ENCODE measurements around the gene ZSCAN20.
A peak's percentile ranks its signal among the peaks of the same experiment; 100 is the strongest.

ZSCAN20 gene

DNA sequence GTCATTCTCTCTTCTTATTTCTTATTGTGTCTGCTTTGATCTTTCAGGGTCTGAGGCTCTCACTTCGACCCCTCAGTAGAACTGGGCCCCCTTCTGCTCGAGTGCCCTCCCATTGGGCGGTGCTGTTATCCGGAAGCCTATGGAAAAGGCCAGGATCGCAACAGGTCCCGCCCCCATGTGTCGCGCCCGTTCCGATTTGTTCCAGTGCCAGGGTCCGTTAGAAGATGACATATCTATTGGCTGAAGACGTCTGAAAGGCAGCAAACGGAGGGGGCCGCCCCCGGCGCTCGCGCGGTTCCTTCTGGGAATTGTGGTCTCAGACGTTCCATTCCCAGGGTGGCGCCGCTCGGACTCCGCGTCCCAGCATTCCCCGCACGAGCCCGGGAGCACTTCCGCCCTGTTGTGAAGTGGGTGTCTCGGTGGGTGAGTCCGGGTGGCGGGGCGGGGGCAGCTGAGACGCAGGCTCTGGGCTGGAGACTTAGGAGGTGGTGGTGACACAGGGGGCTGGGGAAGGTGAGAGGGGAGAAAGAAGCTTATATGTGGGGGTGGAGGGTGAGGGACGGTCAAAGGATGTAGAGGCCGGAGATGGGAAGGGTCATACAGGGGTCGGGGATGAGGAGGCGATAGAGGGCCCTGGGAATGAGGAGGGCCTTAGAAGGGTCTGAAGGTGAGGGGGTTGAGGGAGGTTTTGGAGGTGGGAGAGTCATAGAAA is at the start of gene ZSCAN20:
Gene ZSCAN20 (plus strand): TSS at position 377 of the 712 bp plus-strand sequence. CDS start 6,644 bp downstream, outside the sequence.
- DNase-seq: peak; percentile 83 to 99 (median 96)

DNA sequence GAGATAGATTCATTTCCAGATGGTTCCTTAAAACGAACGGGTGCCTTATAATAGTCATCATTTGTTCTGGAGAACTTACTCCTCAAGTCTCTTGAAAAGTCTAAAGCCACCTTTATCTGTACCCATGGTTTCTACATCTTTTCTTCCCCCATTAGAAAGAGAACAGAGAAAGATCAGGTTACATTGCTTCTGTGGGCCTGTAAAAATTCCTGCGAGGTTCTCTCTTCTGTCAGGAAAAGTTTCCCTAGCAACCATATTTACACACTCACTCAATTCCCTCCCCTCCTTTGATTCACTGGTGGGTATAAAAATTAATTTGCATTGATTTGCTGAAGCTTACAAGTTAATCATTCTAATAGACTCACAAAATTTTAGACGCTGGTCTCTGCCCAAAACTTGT is 48.2 kb upstream of the ZSCAN20 start:
- DNase-seq: no peak

DNA sequence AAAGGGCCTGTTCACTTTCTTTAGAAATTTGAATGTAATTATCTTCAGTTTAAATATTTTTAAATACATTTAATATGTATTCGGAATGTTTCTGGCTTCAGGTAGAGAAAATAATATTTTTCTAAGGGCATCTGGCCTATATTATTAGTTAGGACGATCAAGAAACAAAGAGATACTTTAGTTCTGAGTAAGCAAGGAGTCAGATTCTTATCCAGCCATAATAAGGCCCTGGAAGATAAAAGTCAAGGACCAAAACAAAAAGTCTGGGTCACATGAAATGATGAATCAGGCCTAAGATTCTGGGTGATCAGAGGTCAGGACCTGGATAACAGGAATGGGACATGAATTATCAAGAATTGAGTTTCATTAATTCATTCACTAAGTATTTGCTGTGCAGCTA is 47.8 kb upstream of the ZSCAN20 start:
- DNase-seq: no peak

DNA sequence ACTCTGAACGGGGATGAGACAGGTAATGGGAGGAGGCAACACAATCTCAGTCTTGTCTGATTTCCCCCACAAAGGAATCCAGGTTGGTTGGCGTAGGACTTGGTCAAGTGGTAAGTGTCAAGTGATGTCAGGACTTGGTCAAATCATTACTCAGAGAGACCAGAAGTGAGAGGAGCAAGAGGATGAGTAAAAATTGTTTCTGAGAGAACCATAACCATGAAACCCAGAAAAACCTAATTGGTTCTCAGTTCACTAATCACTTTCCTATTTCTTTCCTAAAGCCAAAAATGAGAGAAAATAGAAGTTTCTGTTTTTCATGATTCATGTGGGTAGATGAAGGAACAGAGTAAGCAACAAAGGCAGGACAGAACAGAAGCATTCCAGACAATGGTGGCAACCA is 46.5 kb upstream of the ZSCAN20 start:
- DNase-seq: no peak

DNA sequence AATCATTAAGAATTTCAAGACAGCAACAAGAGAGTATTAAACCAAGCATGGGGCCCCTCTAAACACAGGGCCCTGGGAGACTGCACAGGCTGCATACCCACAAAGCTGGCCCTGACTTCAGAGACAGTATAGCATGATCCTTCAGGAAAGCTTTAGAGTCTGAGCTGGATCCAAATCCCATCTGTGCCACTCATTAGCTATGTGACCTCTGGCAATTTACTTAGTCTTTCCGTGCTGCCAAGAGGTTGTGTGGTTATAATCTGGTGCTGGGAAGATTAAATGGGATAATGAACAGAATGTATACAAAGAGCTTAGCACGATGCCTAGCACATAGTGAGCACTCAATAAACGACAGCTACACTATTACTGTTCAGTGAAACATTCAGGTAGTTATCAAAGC is 45.5 kb upstream of the ZSCAN20 start:
- DNase-seq: no peak

DNA sequence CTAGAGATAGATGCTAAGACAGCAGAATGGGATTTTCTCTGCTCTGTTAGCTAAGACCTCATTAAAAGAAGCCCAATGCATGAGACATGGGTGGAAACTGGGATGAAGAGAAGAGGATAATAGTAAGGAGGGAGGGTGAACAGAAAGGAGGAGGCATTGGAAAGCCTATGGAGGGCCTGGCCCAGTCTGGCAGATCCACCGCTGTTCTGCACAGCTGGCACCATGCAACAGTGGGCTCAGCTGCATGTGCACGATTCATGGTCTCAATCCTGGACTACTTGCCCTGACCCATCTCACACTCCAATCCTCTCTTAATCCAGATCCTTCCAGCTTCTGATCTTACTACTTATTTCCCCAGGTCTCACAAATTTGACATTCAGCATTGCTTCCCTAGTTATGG is 43.8 kb upstream of the ZSCAN20 start:
- no peak for DNase-seq

DNA sequence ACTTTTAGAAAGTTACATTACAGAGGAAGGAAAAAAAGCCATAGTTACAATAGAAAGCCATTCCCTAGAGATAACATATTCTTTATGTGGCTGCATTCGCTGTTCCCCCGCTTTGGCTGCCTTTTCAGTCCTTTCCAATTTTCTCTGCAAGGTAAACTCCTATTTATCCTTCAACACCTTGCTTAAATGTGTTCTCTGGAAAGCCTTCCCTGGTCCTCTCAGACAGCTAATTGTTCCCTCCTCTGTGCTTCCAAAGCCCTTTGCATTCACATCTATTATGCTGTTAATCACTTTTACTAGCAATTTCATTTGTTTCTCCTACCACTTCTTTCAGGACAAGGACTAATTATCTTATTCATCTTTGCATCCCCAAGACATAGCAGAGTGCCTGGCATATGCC is 43.1 kb upstream of the ZSCAN20 start:
- DNase-seq: no peak

DNA sequence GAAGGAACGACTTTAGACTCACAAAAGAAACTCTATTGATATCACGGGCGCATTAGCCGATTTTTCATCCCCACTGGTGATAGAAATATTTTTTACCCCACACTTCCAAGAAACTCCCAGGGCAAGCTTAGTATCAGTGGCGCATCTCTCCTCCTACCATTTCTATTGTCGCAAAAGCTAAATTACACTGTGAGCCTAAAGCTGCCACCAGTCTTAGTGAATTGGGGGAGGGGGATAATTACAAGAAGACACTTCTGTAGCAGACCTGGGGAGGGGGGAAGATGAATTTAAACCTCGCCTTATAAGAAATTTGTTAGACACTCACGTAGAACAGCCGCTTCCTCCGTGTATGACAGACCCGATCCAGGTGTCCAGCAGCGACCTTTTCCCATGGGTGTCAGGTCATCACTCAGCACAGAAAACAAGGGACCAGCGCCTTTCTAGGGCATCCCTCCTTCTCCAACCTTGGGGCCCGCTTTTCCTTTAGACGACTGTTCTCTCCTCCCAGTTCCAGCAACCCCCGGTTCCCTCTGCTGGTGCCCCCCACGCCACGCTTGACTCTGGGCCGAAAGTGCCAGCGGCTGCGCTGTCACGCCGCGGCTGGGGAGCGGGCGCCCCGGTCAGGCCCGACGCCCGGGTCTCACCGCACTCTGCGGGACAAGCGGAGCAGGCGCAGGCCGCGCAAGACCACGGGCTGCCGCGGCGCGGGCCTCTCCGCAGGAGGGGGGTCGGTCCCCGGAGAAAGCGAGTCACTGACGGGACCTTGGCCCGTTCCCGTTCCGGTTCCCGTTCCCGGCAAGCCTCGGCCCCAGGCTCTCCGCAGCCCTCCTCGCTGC is 42.4 kb upstream of the ZSCAN20 start:
- DNase-seq: peak in 6 of 14 donors; percentile 48 to 78 (median 56)

DNA sequence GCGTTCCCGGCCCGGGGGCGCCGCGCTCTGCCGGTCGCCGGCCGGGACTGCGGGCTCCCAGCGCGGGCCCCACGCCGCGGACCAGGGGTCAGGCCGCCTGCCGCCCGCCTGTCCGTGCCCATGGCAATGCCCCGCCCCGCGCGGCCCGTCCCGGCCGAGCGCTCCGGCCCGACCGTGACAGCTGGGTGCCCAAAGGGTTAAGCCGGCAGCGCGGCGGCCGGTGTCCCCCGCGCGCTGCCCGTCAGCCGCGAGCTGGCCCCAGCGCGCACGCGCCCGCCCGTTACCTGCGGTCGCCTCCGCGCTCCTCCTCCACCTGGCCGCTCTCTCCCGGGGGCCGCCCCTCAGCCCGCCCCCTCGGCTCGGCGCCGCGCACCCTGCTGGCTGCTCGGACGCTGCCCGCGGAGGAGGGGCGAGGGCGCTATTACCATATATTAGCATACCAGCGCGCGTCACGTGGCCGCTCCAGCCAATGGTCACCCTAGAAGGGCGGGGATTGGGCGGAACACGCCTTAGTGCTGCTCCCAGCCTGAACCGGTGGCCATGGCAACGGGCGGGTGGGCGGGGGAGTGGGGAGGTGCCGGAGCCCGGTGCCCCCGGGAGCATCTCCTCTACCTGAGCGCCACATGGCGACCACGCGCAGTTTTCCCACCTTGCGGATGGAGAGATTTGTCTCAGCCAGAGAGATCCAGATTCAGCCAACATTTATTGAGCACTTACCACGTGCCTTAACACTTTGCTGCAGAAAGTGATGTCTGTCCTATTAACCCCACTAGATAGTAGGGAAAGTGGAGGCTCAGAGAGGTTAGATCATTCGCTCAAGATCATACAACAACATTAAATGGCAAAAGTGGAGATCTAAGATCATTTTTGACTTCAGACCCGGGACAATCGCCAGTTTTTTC is 41.5 kb upstream of the ZSCAN20 start, which contains the start of gene PHC2:
Gene PHC2 (minus strand): TSS at position 404 of the 902 bp plus-strand sequence. CDS start 55,556 bp downstream, outside the sequence.
- DNase-seq: peak; percentile 62 to 98 (median 95)

DNA sequence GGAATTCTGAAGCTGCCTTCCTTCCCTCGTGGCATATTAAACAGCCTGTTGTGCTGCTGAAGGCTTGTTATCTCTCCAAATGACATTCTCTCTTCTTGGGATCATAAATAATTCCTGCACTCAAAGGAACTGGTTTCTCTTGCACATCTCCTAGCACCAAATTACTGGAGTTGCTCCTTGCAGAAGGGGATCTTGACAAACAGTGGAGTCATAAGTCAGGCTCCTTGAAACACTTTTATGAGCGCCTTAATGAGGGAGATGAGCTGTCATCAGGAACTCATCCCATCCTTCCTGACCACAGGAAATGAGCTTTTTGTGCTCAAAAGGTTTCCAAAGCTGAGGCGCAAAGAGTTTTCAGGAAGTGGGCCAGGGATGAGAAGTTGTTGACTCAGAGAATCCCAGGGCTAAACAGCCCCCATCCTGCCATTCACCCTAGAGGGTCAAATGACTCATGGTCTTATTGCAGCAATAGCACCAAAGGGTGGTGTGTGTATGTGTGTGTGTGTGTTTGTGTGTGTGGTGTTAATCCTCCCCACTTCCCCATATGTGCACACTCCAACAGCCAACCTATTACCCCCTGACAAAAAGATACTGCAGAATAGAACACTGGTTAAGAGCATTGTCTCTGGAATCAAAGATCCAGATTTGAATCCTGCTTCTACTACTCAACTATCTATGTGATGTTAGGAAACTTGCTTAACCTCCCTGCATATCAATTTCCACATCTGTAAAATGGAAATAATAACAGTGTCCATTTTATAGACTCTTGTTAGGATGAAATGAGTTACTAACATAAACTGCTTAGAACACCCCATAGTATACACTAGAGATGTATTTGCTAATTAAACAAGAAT is 38.7 kb upstream of the ZSCAN20 start:
- DNase-seq: peak in 6 of 14 donors; percentile 11 to 51 (median 33)

DNA sequence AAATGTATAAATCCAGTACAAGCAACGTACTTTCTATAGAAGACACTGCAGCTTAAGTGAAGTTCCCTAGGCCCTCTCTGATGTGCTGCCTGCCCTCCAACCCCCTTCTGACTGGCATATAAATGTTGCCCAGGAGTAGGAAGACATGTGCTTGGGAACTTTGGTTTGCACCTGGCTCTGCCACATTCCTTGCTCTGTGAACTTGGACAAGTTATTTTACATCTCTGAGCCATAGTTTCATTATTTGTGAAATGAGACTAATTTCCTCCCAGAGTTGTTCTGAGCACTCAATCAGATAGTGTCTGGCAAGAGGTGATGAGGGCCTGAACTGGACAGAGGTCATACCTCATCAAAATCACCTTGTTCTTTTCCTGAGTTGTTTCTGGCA is 38.1 kb upstream of the ZSCAN20 start:
- no peak for DNase-seq

DNA sequence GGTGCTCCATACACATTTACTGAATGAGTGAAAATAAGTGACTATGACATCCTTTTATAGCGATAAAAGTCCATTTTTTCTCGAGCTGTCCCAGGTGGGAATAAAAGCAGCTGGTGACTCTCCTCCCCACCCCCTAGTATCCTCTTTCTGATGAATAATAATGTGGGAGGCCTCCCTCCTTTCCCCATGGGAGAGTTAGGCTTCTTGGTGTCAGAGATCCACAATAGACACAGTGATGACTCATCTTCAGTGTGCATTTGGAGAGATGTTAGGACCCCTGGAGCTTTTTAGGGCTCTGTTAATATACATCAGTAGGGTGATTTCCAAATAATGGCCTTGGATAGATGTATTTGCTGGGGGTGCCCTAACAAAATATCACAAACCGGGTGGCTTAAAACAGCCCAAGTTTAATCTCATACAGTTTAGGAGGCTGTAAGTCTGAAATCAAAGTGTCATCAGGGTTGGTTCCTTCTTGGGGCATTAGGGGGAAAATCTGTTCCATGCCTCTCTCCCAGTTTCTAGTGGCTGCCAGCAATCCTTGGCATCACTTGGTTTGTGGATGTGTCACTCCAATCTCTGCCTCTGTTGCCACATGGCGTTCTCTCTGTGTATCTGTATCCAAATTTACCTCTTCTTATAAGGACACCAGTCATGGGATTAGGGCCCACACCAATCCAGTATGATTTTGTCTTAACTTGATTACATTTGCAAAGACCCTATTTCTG is 37.2 kb upstream of the ZSCAN20 start:
- DNase-seq: no peak

DNA sequence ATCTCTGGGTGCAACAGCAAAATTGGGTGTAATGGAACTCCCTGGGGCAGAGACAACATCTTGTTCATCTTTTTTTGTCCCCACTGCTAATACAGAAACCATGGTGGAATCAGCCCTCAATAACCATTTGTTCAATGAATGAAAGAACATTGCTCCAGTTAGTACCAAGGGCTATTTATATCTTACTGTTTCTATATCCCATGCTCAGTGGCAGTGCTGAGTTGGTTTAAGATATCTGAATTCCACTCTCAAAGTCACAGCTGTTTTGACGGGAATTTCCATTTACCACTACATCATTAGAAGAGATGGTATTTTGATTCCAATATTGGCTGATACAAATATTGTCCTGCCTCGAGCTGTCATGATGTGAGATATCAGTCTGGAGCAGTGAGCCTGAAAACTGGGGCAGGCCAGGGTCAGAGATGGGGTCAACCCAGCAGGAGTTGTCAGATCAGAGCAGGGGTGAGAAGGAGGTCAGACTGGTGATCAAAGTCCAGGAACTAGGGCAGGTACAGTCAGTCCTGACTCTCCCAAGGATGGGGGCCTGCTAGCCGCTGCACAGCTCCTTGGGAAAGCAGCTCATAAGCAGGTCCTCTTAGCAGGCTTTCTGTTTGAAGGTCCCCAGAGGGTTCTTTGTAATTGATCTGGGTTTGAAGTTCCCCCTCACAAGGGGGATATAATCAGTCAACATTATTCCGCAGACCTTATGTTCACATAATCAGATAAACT is 35.7 kb upstream of the ZSCAN20 start:
- no peak for DNase-seq

DNA sequence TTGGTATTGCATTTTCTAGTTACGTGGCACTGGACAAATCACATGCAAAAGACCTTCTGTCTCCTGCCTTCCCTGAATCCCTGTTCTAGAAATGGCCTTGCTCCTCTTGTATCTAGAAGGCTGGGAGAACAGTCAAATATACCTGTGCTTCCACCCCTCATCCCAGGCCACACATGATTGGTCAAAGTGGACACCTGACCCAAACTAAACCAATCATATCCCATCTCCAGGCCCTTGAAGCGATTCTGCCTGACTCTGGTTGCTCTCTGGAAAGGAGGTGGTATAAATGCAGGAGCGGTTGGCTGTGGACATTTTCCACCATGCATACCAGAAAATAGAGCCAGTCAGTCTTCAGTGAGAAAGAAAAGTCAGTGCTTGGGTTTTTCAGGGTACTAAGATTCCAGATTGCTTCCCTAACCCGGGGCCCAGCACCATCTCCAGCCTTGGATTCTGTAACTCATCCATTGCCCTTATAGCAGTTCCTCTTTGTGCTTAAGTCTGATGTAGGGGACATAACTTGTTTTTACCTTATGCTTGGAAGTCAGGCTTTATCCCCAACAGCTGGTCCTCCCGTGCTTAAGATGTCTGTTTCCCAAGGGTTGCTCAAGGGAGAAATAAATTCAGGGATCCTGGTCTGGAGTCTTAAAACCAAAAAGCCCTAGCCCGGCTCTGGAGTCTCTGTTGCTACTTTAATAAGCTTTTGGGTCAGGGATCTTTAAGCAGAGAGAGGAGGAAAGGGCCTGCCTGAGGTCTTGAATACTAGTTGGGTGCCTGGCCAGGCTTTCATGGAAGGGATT is 33.9 kb upstream of the ZSCAN20 start:
- no peak for DNase-seq

DNA sequence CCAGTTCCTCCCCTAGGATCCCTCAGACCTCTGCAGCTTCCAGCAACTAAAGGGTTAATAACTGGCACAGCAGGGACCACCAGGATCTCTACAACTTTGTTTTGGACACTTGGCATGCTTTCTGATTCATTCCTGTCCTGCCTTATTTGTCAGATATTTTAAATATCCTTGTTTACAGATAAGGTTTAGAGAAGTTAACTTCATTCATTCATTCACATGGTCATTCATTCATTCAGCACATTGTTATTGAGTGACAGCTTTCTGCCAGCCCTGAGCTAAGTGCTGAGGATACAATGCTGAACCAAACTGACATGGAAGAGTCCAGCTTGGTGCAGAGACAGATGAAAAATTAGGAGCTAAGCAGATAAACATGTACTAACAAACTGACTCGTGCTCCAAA is 32.8 kb upstream of the ZSCAN20 start:
- DNase-seq: no peak

DNA sequence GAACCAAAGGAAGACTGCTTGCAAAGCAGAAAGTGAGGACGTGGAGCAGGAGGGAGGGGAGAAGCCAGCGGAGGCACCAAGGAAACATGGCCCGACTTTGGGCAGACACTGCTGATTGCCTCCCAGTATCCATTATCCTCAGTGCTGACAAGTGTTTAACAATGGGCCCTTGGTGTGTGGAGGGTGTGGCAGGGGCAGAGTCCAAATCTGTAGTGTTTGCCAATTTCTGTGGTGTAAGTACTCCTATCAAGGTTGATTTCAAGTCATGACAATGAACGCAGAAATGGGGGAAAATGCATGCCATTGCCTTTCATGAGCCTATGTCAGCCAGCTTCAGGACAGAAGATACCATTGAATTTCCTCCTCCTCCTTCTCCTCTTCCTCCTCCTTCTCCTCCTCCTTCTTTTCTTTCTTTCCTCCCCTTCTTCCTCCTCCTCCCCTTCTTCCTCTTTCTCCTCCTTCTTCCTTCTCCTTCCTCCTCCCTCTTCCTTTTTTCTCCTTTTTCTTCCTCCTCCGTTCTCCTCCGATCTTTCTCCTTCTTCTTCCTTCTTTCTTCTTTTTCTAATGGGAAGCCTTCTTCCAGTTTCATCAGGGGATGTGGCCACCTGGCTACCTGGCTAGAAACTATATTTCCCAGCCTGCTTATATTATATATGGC is 31.2 kb upstream of the ZSCAN20 start:
- DNase-seq: no peak

DNA sequence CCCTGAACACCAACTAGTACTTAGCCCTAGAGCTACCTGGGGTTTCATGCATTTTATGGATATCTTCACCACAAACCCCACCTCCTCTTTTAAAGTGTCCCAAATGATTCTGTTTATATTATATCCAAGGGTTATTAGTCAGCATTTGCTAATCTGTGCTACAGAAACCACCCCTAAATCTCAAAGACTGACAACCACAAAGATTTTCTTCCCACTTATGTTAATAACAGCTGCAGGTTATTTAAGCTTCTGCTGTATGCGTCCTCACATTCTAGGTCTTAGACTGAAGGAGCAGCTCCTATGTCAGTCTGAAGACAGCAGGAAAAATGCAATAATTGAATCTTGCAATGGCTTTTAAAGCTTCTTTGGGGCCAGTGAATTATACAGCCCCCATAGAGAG is 30.3 kb upstream of the ZSCAN20 start:
- no peak for DNase-seq

DNA sequence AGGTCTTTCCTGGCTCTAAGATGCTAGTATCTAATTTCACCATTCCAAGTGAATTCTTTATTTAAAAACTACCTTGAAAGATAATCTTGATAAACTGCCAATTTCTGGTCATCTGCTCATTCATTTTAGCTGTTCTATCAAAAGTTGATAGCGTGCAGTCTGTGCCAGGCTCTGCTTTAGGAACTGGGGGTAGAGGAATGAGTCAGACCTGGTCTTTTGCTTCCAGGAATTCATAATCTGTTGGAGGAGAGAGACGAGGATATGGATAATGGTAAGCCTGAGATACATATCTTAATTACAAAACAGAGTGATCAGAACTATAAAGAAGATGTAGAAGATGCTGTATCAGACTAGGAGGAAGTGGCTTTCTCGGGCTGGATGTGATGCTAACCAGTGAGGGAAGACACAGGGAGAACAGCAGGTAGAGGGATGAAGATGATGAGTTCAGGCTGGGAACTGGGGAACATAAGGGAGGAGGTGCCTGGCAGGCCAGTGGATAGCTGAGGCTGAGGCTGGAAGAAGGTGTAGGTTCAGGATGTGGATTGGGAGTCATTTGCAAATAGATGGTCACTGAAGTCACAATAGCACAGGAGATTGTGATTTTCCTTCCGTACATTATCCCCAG is 29.3 kb upstream of the ZSCAN20 start:
- no peak for DNase-seq

Data from C1 segment of cervical spinal cord (tissue), 14 donors.